Measurements from ENCODE around the gene KCNK10.

Gene KCNK10

GRCh38 chr14:88188745-88189416 is 134.2 kb downstream of the KCNK10 start:
- Histone ChIP-seq H3K27ac (no peak overlapping the region; the same call in 1 of the 2 replicates), H3K9me3 (ENCODE audit: severe bottlenecking) (no peaks in the 10 kb centered on the region), H3K4me3 (ENCODE audit: low read depth, low read length) (peak overlapping the region; percentile 50), H3K36me3 (no peaks in the 10 kb centered on the region), H3K27me3 (ENCODE audit: insufficient read depth, low read depth, severe bottlenecking) (no peaks in the 10 kb centered on the region)
- DNase-seq: peak; percentile 44
- TF ChIP-seq, protein P1, sequence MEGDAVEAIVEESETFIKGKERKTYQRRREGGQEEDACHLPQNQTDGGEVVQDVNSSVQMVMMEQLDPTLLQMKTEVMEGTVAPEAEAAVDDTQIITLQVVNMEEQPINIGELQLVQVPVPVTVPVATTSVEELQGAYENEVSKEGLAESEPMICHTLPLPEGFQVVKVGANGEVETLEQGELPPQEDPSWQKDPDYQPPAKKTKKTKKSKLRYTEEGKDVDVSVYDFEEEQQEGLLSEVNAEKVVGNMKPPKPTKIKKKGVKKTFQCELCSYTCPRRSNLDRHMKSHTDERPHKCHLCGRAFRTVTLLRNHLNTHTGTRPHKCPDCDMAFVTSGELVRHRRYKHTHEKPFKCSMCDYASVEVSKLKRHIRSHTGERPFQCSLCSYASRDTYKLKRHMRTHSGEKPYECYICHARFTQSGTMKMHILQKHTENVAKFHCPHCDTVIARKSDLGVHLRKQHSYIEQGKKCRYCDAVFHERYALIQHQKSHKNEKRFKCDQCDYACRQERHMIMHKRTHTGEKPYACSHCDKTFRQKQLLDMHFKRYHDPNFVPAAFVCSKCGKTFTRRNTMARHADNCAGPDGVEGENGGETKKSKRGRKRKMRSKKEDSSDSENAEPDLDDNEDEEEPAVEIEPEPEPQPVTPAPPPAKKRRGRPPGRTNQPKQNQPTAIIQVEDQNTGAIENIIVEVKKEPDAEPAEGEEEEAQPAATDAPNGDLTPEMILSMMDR (IDR thresholded peaks at IDR 0.05; ENCODE audit: low read depth, low read length): no peak

GRCh38 chr14:88185843-88186242 is 137.2 kb downstream of the KCNK10 start:
- Histone ChIP-seq H3K27me3 (ENCODE audit: insufficient read depth, low read depth, severe bottlenecking) (no peaks in the 10 kb centered on the region), H3K4me3 (ENCODE audit: low read depth, low read length) (no peak overlapping the region), H3K27ac (no peak overlapping the region), H3K9me3 (ENCODE audit: severe bottlenecking) (no peaks in the 10 kb centered on the region), H3K36me3 (no peaks in the 10 kb centered on the region)
- no peak for DNase-seq
- TF ChIP-seq, protein P1 (IDR thresholded peaks at IDR 0.05; ENCODE audit: low read depth, low read length): no peak

DNA sequence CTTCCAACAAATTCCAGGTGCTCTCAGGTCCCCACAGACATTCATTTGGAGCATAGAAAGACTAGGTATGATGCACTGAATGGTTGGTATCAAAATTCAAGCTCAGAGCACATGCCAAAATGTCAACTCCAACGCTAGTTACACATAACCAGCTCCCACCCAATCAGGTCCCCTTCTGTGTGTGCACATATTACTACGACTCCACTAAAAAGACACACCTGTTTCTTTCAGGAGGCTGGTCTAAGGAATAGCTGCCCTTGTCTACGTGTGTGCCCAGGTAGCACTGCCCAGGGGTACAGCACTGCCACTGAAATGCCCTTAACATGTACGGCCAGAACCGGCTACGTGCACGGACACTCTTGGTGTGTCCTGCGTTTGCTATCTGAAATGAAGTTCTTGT is 138.1 kb downstream of the KCNK10 start:
- TF ChIP-seq, protein P1 (IDR thresholded peaks at IDR 0.05; ENCODE audit: low read depth, low read length): no peak
- Histone ChIP-seq H3K36me3 (no peaks in the 10 kb centered on the region), H3K27me3 (ENCODE audit: insufficient read depth, low read depth, severe bottlenecking) (no peaks in the 10 kb centered on the region), H3K9me3 (ENCODE audit: severe bottlenecking) (no peaks in the 10 kb centered on the region), H3K27ac (no peak overlapping the region), H3K4me3 (ENCODE audit: low read depth, low read length) (no peak overlapping the region)
- DNase-seq: no peak

- no peak overlapping the region for H3K27ac ChIP-seq
- H3K27me3 ChIP-seq (ENCODE audit: insufficient read depth, low read depth, severe bottlenecking): no peaks in the 10 kb centered on the region
- DNase-seq: no peak
- no peak overlapping the region for H3K4me3 ChIP-seq (ENCODE audit: low read depth, low read length)
- no peaks in the 10 kb centered on the region for H3K36me3 ChIP-seq
- TF ChIP-seq, protein P1 (IDR thresholded peaks at IDR 0.05; ENCODE audit: low read depth, low read length): no peak
- no peaks in the 10 kb centered on the region for H3K9me3 ChIP-seq (ENCODE audit: severe bottlenecking)
Observed at GRCh38 chr14:88181072-88181471, 142.0 kb downstream of the KCNK10 start.

- H3K36me3 ChIP-seq: no peaks in the 10 kb centered on the region
- TF ChIP-seq, protein P1 (IDR thresholded peaks at IDR 0.05; ENCODE audit: low read depth, low read length): no peak
- no peaks in the 10 kb centered on the region for H3K9me3 ChIP-seq (ENCODE audit: severe bottlenecking)
- DNase-seq: no peak
- no peak overlapping the region for H3K4me3 ChIP-seq (ENCODE audit: low read depth, low read length)
- H3K27ac ChIP-seq: no peak overlapping the region
- no peaks in the 10 kb centered on the region for H3K27me3 ChIP-seq (ENCODE audit: insufficient read depth, low read depth, severe bottlenecking)
Observed at GRCh38 chr14:88179716-88180115, 143.4 kb downstream of the KCNK10 start.

GRCh38 chr14:88170333-88170732 is 152.7 kb downstream of the KCNK10 start:
- H3K27me3 ChIP-seq (ENCODE audit: insufficient read depth, low read depth, severe bottlenecking): no peaks in the 10 kb centered on the region
- no peak overlapping the region for H3K27ac ChIP-seq
- TF ChIP-seq, protein P1 (IDR thresholded peaks at IDR 0.05; ENCODE audit: low read depth, low read length): no peak
- no peaks in the 10 kb centered on the region for H3K36me3 ChIP-seq
- no peak for DNase-seq
- H3K9me3 ChIP-seq (ENCODE audit: severe bottlenecking): no peaks in the 10 kb centered on the region
- no peak overlapping the region for H3K4me3 ChIP-seq (ENCODE audit: low read depth, low read length)
